CD4-positive, alpha-beta T cell treated with Interferon gamma for 1 hour (primary cell): ENCODE results near the gene CMTM5.

Experiments used
- DNase-seq: peaks from one replicate; pipeline ENCODE4 v3.0.0-alpha.2; 2020

The CMTM5 gene

GRCh38 chr14:23358553-23359166 lies 18.2 kb upstream of the CMTM5 start:
- DNase-seq, result no peak

GRCh38 chr14:23359167-23359626 lies 17.6 kb upstream of the CMTM5 start:
- DNase-seq, result no peak

GRCh38 chr14:23359722-23360447 lies 17.0 kb upstream of the CMTM5 start:
- DNase-seq, result no peak

- no peak for DNase-seq
Observed at GRCh38 chr14:23360496-23360895, 16.4 kb upstream of the CMTM5 start.

GRCh38 chr14:23361320-23361719 lies 15.5 kb upstream of the CMTM5 start:
- no peak for DNase-seq

- no peak for DNase-seq
Observed at GRCh38 chr14:23361763-23362162, 15.1 kb upstream of the CMTM5 start.

- DNase-seq, result no peak
Observed at GRCh38 chr14:23362200-23362599, 14.6 kb upstream of the CMTM5 start.

- no peak for DNase-seq
Observed at GRCh38 chr14:23364164-23365035, 12.4 kb upstream of the CMTM5 start.

- no peak for DNase-seq
Observed at GRCh38 chr14:23365036-23365731, 11.7 kb upstream of the CMTM5 start, which contains the start of gene EFS. Gene EFS, minus strand, starts transcription at chr14:23365172. Its CDS starts 147 bp downstream, at chr14:23365025.

- DNase-seq, result no peak
Observed at GRCh38 chr14:23365732-23366425, 11.0 kb upstream of the CMTM5 start.

- DNase-seq, result no peak
Observed at GRCh38 chr14:23366426-23366921, 10.4 kb upstream of the CMTM5 start.

- no peak for DNase-seq
Observed at GRCh38 chr14:23370221-23370620, 6.6 kb upstream of the CMTM5 start.

GRCh38 chr14:23371865-23372264 lies 5.0 kb upstream of the CMTM5 start:
- no peak for DNase-seq

- DNase-seq, result no peak
Observed at GRCh38 chr14:23372509-23372908, 4.3 kb upstream of the CMTM5 start, which contains the start of gene IL25. Gene IL25, plus strand, starts transcription at chr14:23372809.

GRCh38 chr14:23373041-23373440 lies 3.8 kb upstream of the CMTM5 start:
- no peak for DNase-seq

- DNase-seq, result no peak
Observed at GRCh38 chr14:23375527-23376251, 1.2 kb upstream of the CMTM5 start.

GRCh38 chr14:23377198-23377550 lies 328 bp downstream of the CMTM5 start:
- no peak for DNase-seq

- no peak for DNase-seq
Observed at GRCh38 chr14:23377573-23378563, 1.0 kb downstream of the CMTM5 start.

- DNase-seq, result no peak
Observed at GRCh38 chr14:23378612-23379220, 1.9 kb downstream of the CMTM5 start.
